ENCODE results near the gene KCNN1.

DNA sequence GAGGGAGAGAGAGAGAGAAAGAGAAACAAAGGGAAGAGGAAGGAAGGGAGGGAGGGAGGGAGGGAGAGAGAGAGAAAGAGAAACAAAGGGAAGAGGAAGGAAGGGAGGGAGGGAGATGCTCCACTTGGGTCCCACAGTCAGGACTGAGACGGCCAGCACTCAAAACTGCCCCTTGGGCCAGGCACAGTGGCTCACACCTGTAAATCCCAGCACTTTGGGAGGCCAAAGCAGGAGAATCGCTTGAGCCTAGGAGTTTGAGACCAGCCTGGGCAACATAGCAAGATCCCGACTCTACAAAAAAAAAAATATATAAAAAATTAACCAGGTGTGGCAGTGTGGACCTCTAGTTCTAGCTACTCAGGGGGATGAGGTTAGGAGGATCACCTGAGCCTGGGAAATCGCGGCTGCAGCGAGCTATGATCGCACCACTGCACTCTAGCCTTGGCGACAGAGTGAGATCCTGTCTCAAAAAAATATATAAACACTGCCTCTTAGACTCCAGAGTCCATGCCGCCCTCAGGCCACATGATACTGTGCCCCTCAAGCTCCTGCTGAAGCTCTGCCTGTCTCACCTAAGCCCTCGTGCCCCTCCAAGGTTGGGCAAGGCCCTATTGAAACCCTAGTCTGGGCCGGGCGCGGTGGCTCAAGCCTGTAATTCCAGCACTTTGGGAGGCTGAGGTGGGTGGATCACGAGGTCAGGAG lies 49.5 kb downstream of the KCNN1 start:
- TF ChIP-seq, protein P1, sequence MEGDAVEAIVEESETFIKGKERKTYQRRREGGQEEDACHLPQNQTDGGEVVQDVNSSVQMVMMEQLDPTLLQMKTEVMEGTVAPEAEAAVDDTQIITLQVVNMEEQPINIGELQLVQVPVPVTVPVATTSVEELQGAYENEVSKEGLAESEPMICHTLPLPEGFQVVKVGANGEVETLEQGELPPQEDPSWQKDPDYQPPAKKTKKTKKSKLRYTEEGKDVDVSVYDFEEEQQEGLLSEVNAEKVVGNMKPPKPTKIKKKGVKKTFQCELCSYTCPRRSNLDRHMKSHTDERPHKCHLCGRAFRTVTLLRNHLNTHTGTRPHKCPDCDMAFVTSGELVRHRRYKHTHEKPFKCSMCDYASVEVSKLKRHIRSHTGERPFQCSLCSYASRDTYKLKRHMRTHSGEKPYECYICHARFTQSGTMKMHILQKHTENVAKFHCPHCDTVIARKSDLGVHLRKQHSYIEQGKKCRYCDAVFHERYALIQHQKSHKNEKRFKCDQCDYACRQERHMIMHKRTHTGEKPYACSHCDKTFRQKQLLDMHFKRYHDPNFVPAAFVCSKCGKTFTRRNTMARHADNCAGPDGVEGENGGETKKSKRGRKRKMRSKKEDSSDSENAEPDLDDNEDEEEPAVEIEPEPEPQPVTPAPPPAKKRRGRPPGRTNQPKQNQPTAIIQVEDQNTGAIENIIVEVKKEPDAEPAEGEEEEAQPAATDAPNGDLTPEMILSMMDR (IDR thresholded peaks at IDR 0.05) = no peak
- no peak for TF ChIP-seq POLR2A (IDR thresholded peaks at IDR 0.05)

Measured in lower leg skin (tissue), 3 donors.